GM23338 (cell line): Measurements from ENCODE around the gene FBRSL1.

ENCODE experiments used
- EZH2 ChIP-seq: fragments of 200-600 bp; sonication (generic); IDR thresholded peaks from one replicate; pipeline ENCODE4 v1.8.0; 2017; ENCODE audit warnings: antibody characterized with exemption, mild to moderate bottlenecking, low read depth; ENCODE audit not compliant: unreplicated experiment
- EZH2phosphoT487 ChIP-seq: fragments of 200-600 bp; sonication (generic); IDR thresholded peaks from one replicate; pipeline ENCODE4 v1.8.1; 2018; ENCODE audit warnings: antibody characterized with exemption; ENCODE audit not compliant: unreplicated experiment
- JUNB ChIP-seq: IDR thresholded peaks from one replicate; pipeline ENCODE4 v1.6.1; 2016; ENCODE audit warnings: antibody characterized with exemption; ENCODE audit not compliant: unreplicated experiment
- POLR2AphosphoS5 ChIP-seq: IDR thresholded peaks from 2 replicates; pipeline ENCODE4 v1.6.1; 2016; ENCODE audit warnings: antibody characterized with exemption, low read depth
- TF ChIP-seq, protein P1 (sequence below), 2 experiments: fragments of 200-600 bp in 1 of 2; sonication (generic) in 1 of 2; conservative IDR thresholded peaks; 2 replicates each; pipeline versions ENCODE4 v1.5.1 to v1.6.1; 2016 to 2017; ENCODE audit warnings: antibody characterized with exemption in 2 of 2, low read depth in 2 of 2, mild to moderate bottlenecking in 2 of 2, moderate library complexity in 1 of 2
- TF ChIP-seq, protein P2 (sequence below): IDR thresholded peaks from one replicate; pipeline ENCODE4 v1.6.1; 2018; ENCODE audit warnings: antibody characterized with exemption; ENCODE audit not compliant: unreplicated experiment

DNA sequence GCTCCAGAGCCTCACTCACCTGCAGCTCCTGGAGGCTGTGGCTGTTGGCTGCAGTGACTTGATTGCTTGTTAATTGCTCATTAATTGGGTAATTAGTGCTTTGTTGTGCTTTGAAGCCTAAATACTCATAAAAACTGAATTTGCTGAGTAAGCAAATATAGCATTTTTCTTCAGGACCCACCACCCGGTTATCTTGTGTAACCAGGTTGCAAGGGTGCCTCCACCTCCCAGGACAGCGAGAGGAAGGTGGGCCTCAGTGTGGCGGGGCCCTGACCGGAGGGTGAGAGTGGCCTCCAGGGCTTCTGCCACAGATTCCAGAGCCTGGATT, 48.7 kb downstream of the FBRSL1 start:
- TF ChIP-seq, protein P1, sequence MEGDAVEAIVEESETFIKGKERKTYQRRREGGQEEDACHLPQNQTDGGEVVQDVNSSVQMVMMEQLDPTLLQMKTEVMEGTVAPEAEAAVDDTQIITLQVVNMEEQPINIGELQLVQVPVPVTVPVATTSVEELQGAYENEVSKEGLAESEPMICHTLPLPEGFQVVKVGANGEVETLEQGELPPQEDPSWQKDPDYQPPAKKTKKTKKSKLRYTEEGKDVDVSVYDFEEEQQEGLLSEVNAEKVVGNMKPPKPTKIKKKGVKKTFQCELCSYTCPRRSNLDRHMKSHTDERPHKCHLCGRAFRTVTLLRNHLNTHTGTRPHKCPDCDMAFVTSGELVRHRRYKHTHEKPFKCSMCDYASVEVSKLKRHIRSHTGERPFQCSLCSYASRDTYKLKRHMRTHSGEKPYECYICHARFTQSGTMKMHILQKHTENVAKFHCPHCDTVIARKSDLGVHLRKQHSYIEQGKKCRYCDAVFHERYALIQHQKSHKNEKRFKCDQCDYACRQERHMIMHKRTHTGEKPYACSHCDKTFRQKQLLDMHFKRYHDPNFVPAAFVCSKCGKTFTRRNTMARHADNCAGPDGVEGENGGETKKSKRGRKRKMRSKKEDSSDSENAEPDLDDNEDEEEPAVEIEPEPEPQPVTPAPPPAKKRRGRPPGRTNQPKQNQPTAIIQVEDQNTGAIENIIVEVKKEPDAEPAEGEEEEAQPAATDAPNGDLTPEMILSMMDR (conservative IDR thresholded peaks at IDR 0.05; ENCODE audit: low read depth in 2 of 2): no peak
- no peak for TF ChIP-seq EZH2
- TF ChIP-seq POLR2AphosphoS5: no peak
- no peak for TF ChIP-seq JUNB
- no peak for TF ChIP-seq EZH2phosphoT487
- TF ChIP-seq, protein P2, sequence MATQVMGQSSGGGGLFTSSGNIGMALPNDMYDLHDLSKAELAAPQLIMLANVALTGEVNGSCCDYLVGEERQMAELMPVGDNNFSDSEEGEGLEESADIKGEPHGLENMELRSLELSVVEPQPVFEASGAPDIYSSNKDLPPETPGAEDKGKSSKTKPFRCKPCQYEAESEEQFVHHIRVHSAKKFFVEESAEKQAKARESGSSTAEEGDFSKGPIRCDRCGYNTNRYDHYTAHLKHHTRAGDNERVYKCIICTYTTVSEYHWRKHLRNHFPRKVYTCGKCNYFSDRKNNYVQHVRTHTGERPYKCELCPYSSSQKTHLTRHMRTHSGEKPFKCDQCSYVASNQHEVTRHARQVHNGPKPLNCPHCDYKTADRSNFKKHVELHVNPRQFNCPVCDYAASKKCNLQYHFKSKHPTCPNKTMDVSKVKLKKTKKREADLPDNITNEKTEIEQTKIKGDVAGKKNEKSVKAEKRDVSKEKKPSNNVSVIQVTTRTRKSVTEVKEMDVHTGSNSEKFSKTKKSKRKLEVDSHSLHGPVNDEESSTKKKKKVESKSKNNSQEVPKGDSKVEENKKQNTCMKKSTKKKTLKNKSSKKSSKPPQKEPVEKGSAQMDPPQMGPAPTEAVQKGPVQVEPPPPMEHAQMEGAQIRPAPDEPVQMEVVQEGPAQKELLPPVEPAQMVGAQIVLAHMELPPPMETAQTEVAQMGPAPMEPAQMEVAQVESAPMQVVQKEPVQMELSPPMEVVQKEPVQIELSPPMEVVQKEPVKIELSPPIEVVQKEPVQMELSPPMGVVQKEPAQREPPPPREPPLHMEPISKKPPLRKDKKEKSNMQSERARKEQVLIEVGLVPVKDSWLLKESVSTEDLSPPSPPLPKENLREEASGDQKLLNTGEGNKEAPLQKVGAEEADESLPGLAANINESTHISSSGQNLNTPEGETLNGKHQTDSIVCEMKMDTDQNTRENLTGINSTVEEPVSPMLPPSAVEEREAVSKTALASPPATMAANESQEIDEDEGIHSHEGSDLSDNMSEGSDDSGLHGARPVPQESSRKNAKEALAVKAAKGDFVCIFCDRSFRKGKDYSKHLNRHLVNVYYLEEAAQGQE: no peak
